Vagina (tissue), 2 donors: Measurements from ENCODE around the gene PYDC2. TPM values are rescaled to one million over a fixed set of nuclear protein-coding genes. Genes with fewer than 3 reads are reported as not detected.

Experiments
- DNase-seq, 2 donors: peaks; one replicate each; pipeline ENCODE4 v3.0.0-alpha.2; 2017; ENCODE audit errors: extremely low spot score in 2 of 2
- H3K27ac ChIP-seq: fragments of 200-600 bp; sonication (generic); one replicate; pipeline ENCODE4 v1.5.1; 2019
- H3K27me3 ChIP-seq: fragments of 200-600 bp; sonication (generic); one replicate; pipeline ENCODE4 v1.5.1; 2019
- H3K36me3 ChIP-seq, 2 donors: fragments of 200-600 bp; sonication (generic); one replicate each; pipeline ENCODE4 v1.5.1; 2017 to 2019
- H3K4me1 ChIP-seq: fragments of 200-600 bp; sonication (generic); one replicate; pipeline ENCODE4 v1.5.1; 2019
- H3K4me3 ChIP-seq, 2 donors: fragments of 200-600 bp; sonication (generic); 1 replicate in 1 of 2; 2 replicates in 1 of 2; pipeline ENCODE4 v1.5.1; 2016 to 2019
- H3K9me3 ChIP-seq: fragments of 200-600 bp; sonication (generic); one replicate; pipeline ENCODE4 v1.5.1; 2019
- POLR2A ChIP-seq, 2 donors: fragments of 450-650 bp; IDR thresholded peaks; one replicate each; pipeline ENCODE4 v1.6.1; 2017; ENCODE audit warnings: antibody characterized with exemption in 2 of 2, mild to moderate bottlenecking in 2 of 2, moderate library complexity in 2 of 2
- POLR2AphosphoS5 ChIP-seq, 2 donors: sonication (generic); formaldehyde crosslinking; IDR thresholded peaks; one replicate each; pipeline ENCODE4 v1.9.0; 2017; ENCODE audit warnings: antibody characterized with exemption in 2 of 2, mild to moderate bottlenecking in 2 of 2, low read depth in 1 of 2; ENCODE audit not compliant: insufficient read depth in 1 of 2
- intact Hi-C: fragments of 100-400 bp; cut with DNase I; formaldehyde crosslinking; loops from one replicate; pipeline ENCODE4 v1.15.1; 2023
- total RNA-seq: library from RNA; depleted of rRNA; stranded (reverse); fragments of >200 nt; gene quantifications from one replicate; pipeline ENCODE4 v1.2.3, GENCODE V29; 2016
- TF ChIP-seq, protein P1 (sequence below), 3 experiments: fragments of 450-650 bp in 2 of 3; fragments of 200-600 bp in 1 of 3; sonication (generic) in 1 of 3; IDR thresholded peaks; one replicate each; pipeline ENCODE4 v1.5.1; 2017 to 2019; ENCODE audit warnings: antibody characterized with exemption in 3 of 3, mild to moderate bottlenecking in 2 of 3, moderate library complexity in 2 of 3

The PYDC2 gene
- total RNA-seq, 1 donor from 2014 or later = not detected

DNA sequence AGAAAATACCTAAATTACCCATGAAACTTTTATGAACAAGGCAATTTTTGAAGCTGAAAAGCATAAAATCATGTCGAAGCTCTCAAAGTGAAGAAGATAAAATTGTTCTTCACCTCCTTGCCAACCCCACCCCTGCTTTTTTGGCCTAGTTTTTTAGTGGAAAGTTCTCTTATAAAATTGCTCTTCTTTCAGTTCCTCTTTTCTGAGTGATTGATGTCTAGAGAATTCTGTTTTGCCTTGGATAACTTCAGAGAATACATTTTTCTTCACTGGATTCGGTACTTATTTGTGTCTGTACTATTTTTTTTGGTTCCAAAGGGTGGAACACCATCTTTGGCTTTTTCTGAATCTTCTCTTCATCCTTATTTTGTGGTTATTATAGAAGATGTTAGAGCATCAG is 25.0 kb upstream of the PYDC2 start:
- no peaks in the 10 kb centered on the region for H3K9me3 ChIP-seq
- TF ChIP-seq POLR2A (IDR thresholded peaks at IDR 0.05) (no peak), POLR2AphosphoS5 (IDR thresholded peaks at IDR 0.05; ENCODE audit: insufficient read depth in 1 of 2, low read depth in 1 of 2) (no peak)
- TF ChIP-seq, protein P1, sequence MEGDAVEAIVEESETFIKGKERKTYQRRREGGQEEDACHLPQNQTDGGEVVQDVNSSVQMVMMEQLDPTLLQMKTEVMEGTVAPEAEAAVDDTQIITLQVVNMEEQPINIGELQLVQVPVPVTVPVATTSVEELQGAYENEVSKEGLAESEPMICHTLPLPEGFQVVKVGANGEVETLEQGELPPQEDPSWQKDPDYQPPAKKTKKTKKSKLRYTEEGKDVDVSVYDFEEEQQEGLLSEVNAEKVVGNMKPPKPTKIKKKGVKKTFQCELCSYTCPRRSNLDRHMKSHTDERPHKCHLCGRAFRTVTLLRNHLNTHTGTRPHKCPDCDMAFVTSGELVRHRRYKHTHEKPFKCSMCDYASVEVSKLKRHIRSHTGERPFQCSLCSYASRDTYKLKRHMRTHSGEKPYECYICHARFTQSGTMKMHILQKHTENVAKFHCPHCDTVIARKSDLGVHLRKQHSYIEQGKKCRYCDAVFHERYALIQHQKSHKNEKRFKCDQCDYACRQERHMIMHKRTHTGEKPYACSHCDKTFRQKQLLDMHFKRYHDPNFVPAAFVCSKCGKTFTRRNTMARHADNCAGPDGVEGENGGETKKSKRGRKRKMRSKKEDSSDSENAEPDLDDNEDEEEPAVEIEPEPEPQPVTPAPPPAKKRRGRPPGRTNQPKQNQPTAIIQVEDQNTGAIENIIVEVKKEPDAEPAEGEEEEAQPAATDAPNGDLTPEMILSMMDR (IDR thresholded peaks at IDR 0.05) = no peak
- no peak overlapping the region for H3K27ac ChIP-seq
- H3K4me1 ChIP-seq = no peaks in the 10 kb centered on the region
- H3K4me3 ChIP-seq = no peak overlapping the region
- no peaks in the 10 kb centered on the region for H3K27me3 ChIP-seq
- intact Hi-C loops = no loop called here
- no peaks in the 10 kb centered on the region for H3K36me3 ChIP-seq
- DNase-seq = no peak

DNA sequence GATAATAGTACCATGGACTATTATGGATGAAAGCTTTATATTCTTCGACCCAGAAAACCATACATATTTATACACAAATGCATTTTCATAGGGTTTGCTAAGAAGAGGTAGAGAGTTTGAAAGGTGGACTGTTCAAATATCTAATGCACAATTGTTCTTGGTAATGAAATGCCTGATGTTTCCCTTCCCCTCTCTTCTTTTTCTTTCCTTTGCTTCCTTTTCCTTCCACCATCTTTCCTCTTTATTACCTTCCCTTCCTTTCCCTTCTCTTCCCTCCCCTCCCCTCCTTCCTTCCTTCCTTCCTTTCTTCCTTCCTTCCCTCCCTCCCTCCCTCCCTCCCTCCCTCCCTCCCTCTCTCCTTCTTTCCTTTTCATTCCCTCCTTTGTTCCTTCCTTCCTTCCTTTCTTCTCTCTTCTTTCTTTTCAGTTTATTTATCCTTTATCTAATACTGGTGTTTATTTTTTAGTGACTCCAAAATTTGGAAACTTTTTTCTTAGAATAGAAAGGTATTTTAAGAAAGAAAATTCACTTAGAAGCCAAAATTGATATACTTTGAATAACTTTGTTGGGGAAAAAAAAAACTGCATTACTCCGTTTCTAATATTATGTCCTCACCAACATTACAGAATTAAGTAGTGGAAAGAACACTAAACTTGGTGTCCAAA is 22.7 kb upstream of the PYDC2 start:
- TF ChIP-seq POLR2AphosphoS5 (IDR thresholded peaks at IDR 0.05; ENCODE audit: insufficient read depth in 1 of 2, low read depth in 1 of 2) (no peak), POLR2A (IDR thresholded peaks at IDR 0.05) (no peak)
- TF ChIP-seq, protein P1 (IDR thresholded peaks at IDR 0.05) = no peak

DNA sequence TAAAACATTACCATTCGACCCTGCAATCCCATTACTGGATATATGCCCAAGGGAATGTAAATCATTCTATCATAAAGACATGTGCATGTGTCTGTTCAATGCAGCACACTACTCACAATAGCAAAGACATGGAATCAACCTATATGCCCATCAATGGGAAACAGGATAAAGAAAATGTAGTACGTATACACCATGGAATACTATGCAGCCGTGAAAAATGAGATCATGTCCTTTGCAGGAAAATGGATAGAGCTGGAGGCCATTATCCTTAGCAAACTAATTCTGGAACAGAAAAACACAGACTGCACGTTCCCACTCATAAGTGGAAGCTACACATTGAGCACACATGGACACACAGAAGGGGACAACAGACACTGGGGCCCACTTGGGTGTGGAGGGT is 20.4 kb upstream of the PYDC2 start:
- intact Hi-C loops = no loop called here

More for the DNA sequence above, 22.7 kb upstream of the PYDC2 start:
- Histone ChIP-seq H3K27ac (no peak overlapping the region), H3K9me3 (no peaks in the 10 kb centered on the region), H3K4me3 (no peak overlapping the region), H3K36me3 (no peaks in the 10 kb centered on the region), H3K27me3 (no peaks in the 10 kb centered on the region), H3K4me1 (no peaks in the 10 kb centered on the region)
- intact Hi-C loops = no loop called here
- DNase-seq = no peak

DNA sequence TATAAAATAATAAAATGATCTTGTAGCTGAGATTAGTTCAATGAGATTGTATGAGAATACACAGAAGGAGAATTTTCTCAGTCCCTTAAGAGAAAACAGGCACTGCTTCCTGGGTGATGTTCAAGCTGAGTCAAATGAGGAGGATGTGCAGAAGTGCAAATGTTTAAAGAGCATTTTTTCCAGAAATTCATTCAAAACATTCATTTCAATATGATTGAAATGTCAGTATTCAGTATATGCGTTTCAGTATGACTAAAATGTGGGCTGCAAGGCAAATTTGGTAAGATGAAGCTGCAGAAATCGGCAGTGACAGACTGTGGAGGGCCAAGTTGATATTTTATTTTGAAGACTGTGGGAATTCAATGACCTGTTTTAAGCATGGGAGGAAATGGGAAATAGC is 19.3 kb upstream of the PYDC2 start:
- Histone ChIP-seq H3K4me3 (no peak overlapping the region), H3K27ac (no peak overlapping the region), H3K4me1 (no peaks in the 10 kb centered on the region), H3K9me3 (no peaks in the 10 kb centered on the region), H3K27me3 (no peaks in the 10 kb centered on the region), H3K36me3 (no peaks in the 10 kb centered on the region)
- no peak for DNase-seq
- TF ChIP-seq, protein P1 (IDR thresholded peaks at IDR 0.05) = no peak
- TF ChIP-seq POLR2A (IDR thresholded peaks at IDR 0.05) = no peak
- TF ChIP-seq POLR2AphosphoS5 (IDR thresholded peaks at IDR 0.05; ENCODE audit: insufficient read depth in 1 of 2, low read depth in 1 of 2) = no peak
- intact Hi-C loops = no loop called here

More for the DNA sequence above, 20.4 kb upstream of the PYDC2 start:
- DNase-seq = no peak
- no peaks in the 10 kb centered on the region for H3K9me3 ChIP-seq
- TF ChIP-seq POLR2AphosphoS5 (IDR thresholded peaks at IDR 0.05; ENCODE audit: insufficient read depth in 1 of 2, low read depth in 1 of 2) (no peak), POLR2A (IDR thresholded peaks at IDR 0.05) (no peak)
- TF ChIP-seq, protein P1 (IDR thresholded peaks at IDR 0.05) = no peak
- H3K27ac ChIP-seq = no peak overlapping the region
- H3K36me3 ChIP-seq = no peaks in the 10 kb centered on the region
- H3K4me3 ChIP-seq = no peak overlapping the region
- no peaks in the 10 kb centered on the region for H3K4me1 ChIP-seq
- no peaks in the 10 kb centered on the region for H3K27me3 ChIP-seq

DNA sequence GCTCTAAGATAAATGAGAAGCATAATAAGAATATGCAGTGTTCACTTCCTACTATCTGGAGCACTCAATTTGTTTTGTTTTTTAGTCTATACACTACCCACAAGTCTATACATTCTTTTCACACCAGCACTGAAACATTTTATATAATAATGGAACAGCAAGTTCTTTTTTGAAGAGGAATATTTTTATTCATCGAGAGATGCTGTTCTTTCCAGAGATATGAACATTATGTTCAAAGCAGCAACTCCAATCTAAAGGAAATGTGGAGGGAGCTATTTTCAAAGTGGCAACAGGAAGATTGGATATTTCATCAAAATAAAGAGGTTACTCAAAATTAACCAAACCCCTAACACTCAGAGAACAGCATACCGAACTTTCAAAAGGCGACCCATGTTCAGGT is 16.4 kb upstream of the PYDC2 start:
- Histone ChIP-seq H3K4me1 (no peaks in the 10 kb centered on the region), H3K27ac (no peak overlapping the region), H3K4me3 (no peak overlapping the region), H3K36me3 (no peaks in the 10 kb centered on the region), H3K27me3 (no peaks in the 10 kb centered on the region), H3K9me3 (no peaks in the 10 kb centered on the region)
- TF ChIP-seq POLR2AphosphoS5 (IDR thresholded peaks at IDR 0.05; ENCODE audit: insufficient read depth in 1 of 2, low read depth in 1 of 2) (no peak), POLR2A (IDR thresholded peaks at IDR 0.05) (no peak)
- TF ChIP-seq, protein P1 (IDR thresholded peaks at IDR 0.05) = no peak
- intact Hi-C loops = no loop called here
- no peak for DNase-seq
